SK-N-SH treated with all-trans-retinoic acid at 6 μM for 48 hours (cell line): Measurements from ENCODE around the gene SCGB1A1.

Experiments
- ATAC-seq: fragments of 200-7000 bp; cut with Tn5 transposase; 3 replicates; pipeline ENCODE4 v1.9.1; 2020; ENCODE audit warnings: mild to moderate bottlenecking, moderate library complexity
- ARNTL ChIP-seq: fragments of 450-650 bp; formaldehyde crosslinking; IDR thresholded peaks from 2 replicates; pipeline ENCODE4 v1.5.0; 2020; ENCODE audit warnings: low read depth, mild to moderate bottlenecking, moderate library complexity, borderline replicate concordance
- BACH2 ChIP-seq: fragments of 250-450 bp; sonication (Bioruptor Pico); IDR thresholded peaks from 2 replicates; pipeline ENCODE4 v1.9.0; 2021; ENCODE audit warnings: mild to moderate bottlenecking, borderline replicate concordance
- CREB5 ChIP-seq: fragments of 250-450 bp; sonication (Bioruptor Pico); IDR thresholded peaks from 2 replicates; pipeline ENCODE4 v1.5.1; 2020; ENCODE audit warnings: low read depth, mild to moderate bottlenecking, moderate library complexity
- CSRNP3 ChIP-seq: fragments of 250-450 bp; sonication (Bioruptor Pico); IDR thresholded peaks from 2 replicates; pipeline ENCODE4 v1.5.1; 2021; ENCODE audit warnings: mild to moderate bottlenecking, moderate library complexity
- ESRRG ChIP-seq: fragments of 250-450 bp; sonication (Bioruptor Pico); IDR thresholded peaks from 2 replicates; pipeline ENCODE4 v1.6.1; 2021; ENCODE audit warnings: mild to moderate bottlenecking
- GLIS3 ChIP-seq: fragments of 250-450 bp; sonication (Bioruptor Pico); IDR thresholded peaks from 2 replicates; pipeline ENCODE4 v1.5.0; 2020; ENCODE audit warnings: mild to moderate bottlenecking, moderate library complexity
- OSR1 ChIP-seq: fragments of 250-450 bp; sonication (Bioruptor Pico); IDR thresholded peaks from 2 replicates; pipeline ENCODE4 v1.8.0; 2022; ENCODE audit warnings: moderate library complexity, mild to moderate bottlenecking, inconsistent platforms
- PATZ1 ChIP-seq: fragments of 250-450 bp; sonication (Bioruptor Pico); IDR thresholded peaks from 2 replicates; pipeline ENCODE4 v1.8.0; 2020; ENCODE audit warnings: mild to moderate bottlenecking, moderate library complexity, borderline replicate concordance
- POU6F1 ChIP-seq: fragments of 250-450 bp; sonication (Bioruptor Pico); IDR thresholded peaks from 2 replicates; pipeline ENCODE4 v1.8.0; 2021; ENCODE audit warnings: low read depth, mild to moderate bottlenecking, moderate library complexity, borderline replicate concordance
- PPARA ChIP-seq: fragments of 250-450 bp; sonication (Bioruptor Pico); IDR thresholded peaks from 2 replicates; pipeline ENCODE4 v1.5.0; 2020; ENCODE audit warnings: mild to moderate bottlenecking, borderline replicate concordance
- RARB ChIP-seq: fragments of 250-450 bp; sonication (Bioruptor Pico); IDR thresholded peaks from 2 replicates; pipeline ENCODE4 v1.8.0; 2021; ENCODE audit warnings: mild to moderate bottlenecking, moderate library complexity
- TSHZ2 ChIP-seq: fragments of 250-450 bp; sonication (Bioruptor Pico); IDR thresholded peaks from 2 replicates; pipeline ENCODE4 v1.5.0; 2020; ENCODE audit warnings: mild to moderate bottlenecking, moderate library complexity
- ZC3H10 ChIP-seq: fragments of 250-450 bp; sonication (Bioruptor Pico); IDR thresholded peaks from 2 replicates; pipeline ENCODE4 v1.5.1; 2021; ENCODE audit warnings: mild to moderate bottlenecking, moderate library complexity
- ZNF565 ChIP-seq: fragments of 450-650 bp; formaldehyde crosslinking; conservative IDR thresholded peaks from 2 replicates; pipeline ENCODE4 v1.5.0; 2020; ENCODE audit warnings: low read depth, mild to moderate bottlenecking, moderate library complexity
- ZNF70 ChIP-seq: fragments of 450-650 bp; formaldehyde crosslinking; IDR thresholded peaks from 2 replicates; pipeline ENCODE4 v1.5.0; 2020; ENCODE audit warnings: mild to moderate bottlenecking, moderate library complexity
- ZNF8 ChIP-seq: fragments of 450-650 bp; formaldehyde crosslinking; IDR thresholded peaks from 2 replicates; pipeline ENCODE4 v1.5.0; 2020; ENCODE audit warnings: mild to moderate bottlenecking, moderate library complexity

Gene SCGB1A1

GRCh38 chr11:62391642-62392425, 27.0 kb upstream of the SCGB1A1 start:
- ATAC-seq, result no peak
- TF ChIP-seq CREB5 (CRISPR knock-in tag), result no peak
- TF ChIP-seq BACH2, result no peak
- no peak for TF ChIP-seq ZNF70 (CRISPR knock-in tag)
- TF ChIP-seq ARNTL (CRISPR knock-in tag), result no peak
- TF ChIP-seq TSHZ2, result no peak
- no peak for TF ChIP-seq GLIS3 (CRISPR knock-in tag)
- no peak for TF ChIP-seq ZC3H10 (CRISPR knock-in tag)
- no peak for TF ChIP-seq RARB (CRISPR knock-in tag)
- no peak for TF ChIP-seq OSR1 (CRISPR knock-in tag)
- no peak for TF ChIP-seq CSRNP3 (CRISPR knock-in tag)
- no peak for TF ChIP-seq POU6F1
- no peak for TF ChIP-seq ESRRG (CRISPR knock-in tag)
- TF ChIP-seq ZNF565 (CRISPR knock-in tag), result no peak

- ATAC-seq, result no peak
- TF ChIP-seq OSR1 (CRISPR knock-in tag), result no peak
- TF ChIP-seq ZNF70 (CRISPR knock-in tag), result no peak
- TF ChIP-seq PATZ1 (CRISPR knock-in tag), result no peak
- no peak for TF ChIP-seq ZNF8
- TF ChIP-seq TSHZ2, result no peak
- no peak for TF ChIP-seq PPARA (CRISPR knock-in tag)
- TF ChIP-seq CREB5 (CRISPR knock-in tag), result no peak
- TF ChIP-seq RARB (CRISPR knock-in tag), result no peak
These were observed 26.3 kb upstream of the SCGB1A1 start for GRCh38 chr11:62392506-62392905.
